ENCODE results near the gene SDK2. TPM values are rescaled to one million over a fixed set of nuclear protein-coding genes. Genes with fewer than 3 reads are reported as not detected.

SDK2 gene
- total RNA-seq, 4 donors from 2014 or later: 1.5 to 7.0 (median 3.7) TPM

- TF ChIP-seq POLR2A (IDR thresholded peaks at IDR 0.05): no peak
- TF ChIP-seq, protein P1, sequence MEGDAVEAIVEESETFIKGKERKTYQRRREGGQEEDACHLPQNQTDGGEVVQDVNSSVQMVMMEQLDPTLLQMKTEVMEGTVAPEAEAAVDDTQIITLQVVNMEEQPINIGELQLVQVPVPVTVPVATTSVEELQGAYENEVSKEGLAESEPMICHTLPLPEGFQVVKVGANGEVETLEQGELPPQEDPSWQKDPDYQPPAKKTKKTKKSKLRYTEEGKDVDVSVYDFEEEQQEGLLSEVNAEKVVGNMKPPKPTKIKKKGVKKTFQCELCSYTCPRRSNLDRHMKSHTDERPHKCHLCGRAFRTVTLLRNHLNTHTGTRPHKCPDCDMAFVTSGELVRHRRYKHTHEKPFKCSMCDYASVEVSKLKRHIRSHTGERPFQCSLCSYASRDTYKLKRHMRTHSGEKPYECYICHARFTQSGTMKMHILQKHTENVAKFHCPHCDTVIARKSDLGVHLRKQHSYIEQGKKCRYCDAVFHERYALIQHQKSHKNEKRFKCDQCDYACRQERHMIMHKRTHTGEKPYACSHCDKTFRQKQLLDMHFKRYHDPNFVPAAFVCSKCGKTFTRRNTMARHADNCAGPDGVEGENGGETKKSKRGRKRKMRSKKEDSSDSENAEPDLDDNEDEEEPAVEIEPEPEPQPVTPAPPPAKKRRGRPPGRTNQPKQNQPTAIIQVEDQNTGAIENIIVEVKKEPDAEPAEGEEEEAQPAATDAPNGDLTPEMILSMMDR (IDR thresholded peaks at IDR 0.05): no peak
- WGBS, 2 donors: 96 to 97% methylated on average over 8 of the region's 8 CpGs
- H3K27me3 ChIP-seq: no peaks in the 10 kb centered on the region
Measured at GRCh38 chr17:73637866-73638265, 6.4 kb downstream of the SDK2 start.

DNA sequence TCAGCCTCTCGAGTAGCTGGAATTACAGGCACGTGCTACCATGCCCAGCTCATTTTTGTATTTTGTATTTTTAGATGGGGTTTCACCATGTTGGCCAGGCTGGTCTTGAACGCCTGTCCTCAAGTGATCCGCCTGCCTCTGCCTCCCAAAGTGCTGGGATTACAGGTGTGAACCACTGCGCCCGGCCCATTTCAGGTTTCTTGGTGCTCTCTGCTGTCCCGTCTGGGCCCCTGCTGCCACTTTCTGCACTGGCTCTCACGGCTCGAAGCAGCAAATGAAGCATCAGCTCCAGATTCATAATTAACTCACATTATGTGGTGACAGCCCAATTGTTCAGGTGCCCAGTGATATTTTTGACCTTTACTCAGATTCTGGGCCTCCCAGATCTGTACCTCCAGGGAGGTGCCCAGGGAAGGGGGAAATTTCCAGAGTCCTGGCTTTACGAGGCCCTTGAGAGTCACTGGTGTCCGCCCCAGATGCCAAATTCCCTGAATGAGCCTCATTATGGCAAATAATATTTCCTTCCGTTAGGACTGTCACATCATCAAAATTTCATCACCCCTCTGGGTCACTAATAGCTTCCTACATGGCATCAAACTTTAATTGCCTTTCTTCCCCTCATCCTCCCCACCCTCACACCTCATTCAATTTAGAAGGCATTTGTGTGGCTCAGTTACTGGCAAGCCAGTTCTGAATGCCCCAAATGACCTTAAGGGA lies 9.0 kb downstream of the SDK2 start:
- Histone ChIP-seq H3K27ac (no peak overlapping the region), H3K4me1 (no peaks in the 10 kb centered on the region), H3K36me3 (no peaks in the 10 kb centered on the region), H3K27me3 (no peaks in the 10 kb centered on the region), H3K9me3 (no peaks in the 10 kb centered on the region), H3K4me3 (replicated peaks in 1 of 3) (no peak overlapping the region)
- TF ChIP-seq POLR2A (IDR thresholded peaks at IDR 0.05): no peak
- TF ChIP-seq, protein P1 (IDR thresholded peaks at IDR 0.05): no peak
- intact Hi-C loops (cut with DNase I): no loop called here
- 94% methylated on average over 12 of the region's 12 CpGs for WGBS, 2 donors
- DNase-seq: no peak

More at GRCh38 chr17:73637866-73638265, 6.4 kb downstream of the SDK2 start:
- Histone ChIP-seq H3K4me3 (replicated peaks in 1 of 3) (no peak overlapping the region), H3K4me1 (peaks cover 3% of the 10 kb centered on the region in 2 donors), H3K27ac (no peak overlapping the region), H3K9me3 (no peaks in the 10 kb centered on the region), H3K36me3 (no peaks in the 10 kb centered on the region)
- intact Hi-C loops (cut with DNase I): no loop called here
- no peak for DNase-seq

GRCh38 chr17:73634629-73635028 lies 9.6 kb downstream of the SDK2 start:
- no peak for TF ChIP-seq POLR2A (IDR thresholded peaks at IDR 0.05)
- no peak for DNase-seq
- Histone ChIP-seq H3K36me3 (no peaks in the 10 kb centered on the region), H3K9me3 (no peaks in the 10 kb centered on the region), H3K4me1 (no peaks in the 10 kb centered on the region), H3K4me3 (replicated peaks in 1 of 3) (no peak overlapping the region), H3K27ac (no peak overlapping the region), H3K27me3 (no peaks in the 10 kb centered on the region)
- 89 to 90% methylated on average over 5 of the region's 5 CpGs for WGBS, 2 donors
- intact Hi-C loops (cut with DNase I): no loop called here

DNA sequence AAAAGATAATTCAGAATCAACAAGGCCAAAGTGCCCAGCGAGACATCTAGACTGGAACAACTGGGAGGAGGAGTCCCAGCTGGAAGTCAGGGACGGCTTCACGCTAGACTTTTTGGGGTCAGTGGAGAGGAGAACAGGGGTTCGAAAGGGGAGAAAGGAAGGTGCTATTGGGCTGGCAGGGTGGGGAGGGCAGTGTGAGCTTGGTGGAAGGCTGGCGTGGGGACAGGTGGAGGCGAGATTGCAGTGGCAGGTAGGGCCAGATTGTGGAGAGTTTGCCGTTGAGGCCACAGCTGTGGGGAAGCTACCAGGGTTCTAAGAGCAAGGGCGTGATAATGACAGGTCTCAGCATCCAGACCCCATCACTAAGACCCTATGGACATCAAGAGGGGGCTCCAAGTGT lies 10.5 kb downstream of the SDK2 start:
- TF ChIP-seq, protein P1 (IDR thresholded peaks at IDR 0.05): no peak
- no peak for TF ChIP-seq POLR2A (IDR thresholded peaks at IDR 0.05)
- intact Hi-C loops (cut with DNase I): no loop called here
- H3K9me3 ChIP-seq: no peaks in the 10 kb centered on the region
- WGBS, 2 donors: 95 to 97% methylated on average over 8 of the region's 8 CpGs
- no peak overlapping the region for H3K27ac ChIP-seq
- no peak for DNase-seq
- no peaks in the 10 kb centered on the region for H3K4me1 ChIP-seq
- H3K27me3 ChIP-seq: no peaks in the 10 kb centered on the region
- H3K4me3 ChIP-seq (replicated peaks in 1 of 3): no peak overlapping the region
- no peaks in the 10 kb centered on the region for H3K36me3 ChIP-seq

- H3K4me3 ChIP-seq (replicated peaks in 1 of 3): no peak overlapping the region
- no peaks in the 10 kb centered on the region for H3K27me3 ChIP-seq
- intact Hi-C loops (cut with DNase I): no loop called here
- H3K36me3 ChIP-seq: no peaks in the 10 kb centered on the region
- H3K9me3 ChIP-seq: no peaks in the 10 kb centered on the region
- no peak overlapping the region for H3K27ac ChIP-seq
- 73 to 78% methylated on average over 2 of the region's 2 CpGs for WGBS, 2 donors
- no peak for DNase-seq
- H3K4me1 ChIP-seq: no peaks in the 10 kb centered on the region
- TF ChIP-seq, protein P1 (IDR thresholded peaks at IDR 0.05): no peak
- no peak for TF ChIP-seq POLR2A (IDR thresholded peaks at IDR 0.05)
Measured at GRCh38 chr17:73632513-73632912, 11.7 kb downstream of the SDK2 start.

Data from thyroid gland (tissue), 4 donors.